GM21423 (cell line): ENCODE results near the gene PPP2R5C.

Experiments
- ATAC-seq: cut with Tn5 transposase; IDR thresholded peaks from one replicate; pipeline ENCODE4 v1.9.1; 2021; ENCODE audit warnings: mild to moderate bottlenecking, moderate library complexity; ENCODE audit not compliant: unreplicated experiment

Gene PPP2R5C

DNA sequence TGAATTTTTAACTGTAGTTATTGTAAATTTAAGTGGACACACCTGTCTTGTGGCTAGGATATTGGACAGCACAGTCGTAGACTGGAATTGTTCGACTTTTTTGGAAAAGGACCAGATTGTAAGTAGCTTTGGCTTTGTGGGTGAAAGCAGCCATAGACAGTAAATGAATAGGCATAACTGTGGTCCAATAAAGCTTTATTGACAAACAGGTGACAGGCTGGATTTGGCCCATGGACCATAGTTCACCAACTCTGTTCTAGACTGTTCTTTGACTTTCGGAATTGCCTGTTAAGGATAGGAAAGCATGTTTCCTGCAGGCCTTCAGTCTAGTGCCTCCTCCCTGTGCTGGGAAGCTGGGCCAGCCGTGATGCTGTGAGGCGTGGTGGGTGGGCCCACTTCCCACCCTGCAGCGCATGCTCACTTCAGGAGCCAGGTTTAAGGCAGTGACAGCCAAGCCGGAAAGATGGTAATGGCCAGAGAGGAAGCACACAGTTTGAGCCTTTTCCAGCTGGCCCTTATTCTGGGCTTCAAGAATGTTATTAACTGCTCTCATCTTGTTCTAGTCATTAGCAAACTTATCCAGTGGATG, 51.8 kb downstream of the PPP2R5C start:
- ATAC-seq: no peak

DNA sequence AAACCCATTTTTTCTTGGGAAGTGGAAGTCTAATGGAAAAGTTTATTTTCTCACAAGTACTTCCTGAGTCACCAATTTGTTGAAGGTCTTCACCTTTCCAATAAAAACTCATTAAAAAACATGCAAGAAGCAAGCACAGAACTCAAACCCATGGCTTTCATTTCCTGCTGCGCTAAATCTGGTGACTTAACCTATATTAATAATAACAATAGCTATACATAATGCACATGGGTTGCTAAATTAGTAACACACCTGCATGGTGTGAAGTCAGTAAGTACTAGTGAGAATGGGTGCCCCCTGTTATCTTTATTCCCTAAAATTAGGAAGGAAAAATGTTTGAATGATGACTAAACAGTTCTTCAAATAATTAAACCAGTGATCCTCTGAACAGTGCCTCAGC, 52.3 kb downstream of the PPP2R5C start:
- ATAC-seq: no peak

DNA sequence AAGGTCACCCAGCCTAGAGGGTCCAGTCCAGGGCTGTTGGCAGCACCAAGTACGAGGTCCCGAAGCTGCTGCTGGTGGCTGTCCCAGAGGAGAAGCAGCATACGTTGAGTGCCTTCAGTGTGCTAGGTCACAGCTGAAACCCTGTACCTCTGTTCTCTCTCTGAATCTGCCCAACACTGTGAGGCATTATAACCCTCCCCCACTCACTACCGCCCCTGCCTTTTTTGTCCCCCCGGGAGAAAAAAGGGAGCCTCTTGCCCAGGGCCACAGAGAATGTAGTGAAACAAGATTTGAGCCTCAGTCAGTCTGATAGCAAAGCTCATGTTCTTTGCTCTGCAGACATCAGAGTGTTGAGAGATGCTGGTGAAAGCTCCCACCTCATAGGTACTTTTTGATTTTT, 53.4 kb downstream of the PPP2R5C start:
- no peak for ATAC-seq

- no peak for ATAC-seq
These were observed 54.5 kb downstream of the PPP2R5C start for GRCh38 chr14:101815994-101816393.

GRCh38 chr14:101817501-101818001, 56.0 kb downstream of the PPP2R5C start:
- no peak for ATAC-seq

DNA sequence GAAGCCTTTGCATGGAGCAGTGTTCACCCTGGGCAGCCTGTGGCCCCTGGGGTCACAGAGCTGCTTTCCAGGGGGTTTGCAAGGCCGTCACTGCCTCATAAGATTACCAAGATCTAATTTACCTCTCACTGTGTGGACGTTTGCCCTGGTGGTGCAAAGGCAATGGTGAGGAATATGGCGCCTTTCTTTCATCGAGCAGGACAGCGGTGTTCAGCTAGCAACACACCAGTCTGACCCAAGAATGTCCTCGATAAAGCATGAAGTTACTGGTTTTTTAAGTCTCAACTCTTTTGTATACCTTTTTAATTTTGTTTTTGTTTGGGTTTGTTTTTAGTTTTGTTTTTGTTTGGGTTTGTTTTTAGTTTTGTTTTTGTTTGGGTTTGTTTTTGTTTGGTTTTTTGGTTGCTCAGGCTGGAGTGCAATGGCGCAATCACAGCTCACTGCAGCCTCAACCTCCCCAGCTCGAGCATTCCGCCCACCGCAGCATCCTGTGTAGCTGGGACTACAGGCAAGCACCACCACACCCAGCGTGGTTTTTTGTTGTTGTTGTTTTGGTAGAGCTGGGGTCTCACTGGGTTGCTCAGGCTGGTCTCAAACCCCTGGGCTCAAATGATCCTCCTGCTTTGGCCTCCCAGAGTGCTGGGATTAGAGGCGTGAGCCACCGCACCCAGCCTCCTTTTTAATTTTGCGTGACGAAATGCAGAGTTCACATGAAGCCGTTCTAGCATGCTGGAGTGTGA, 57.9 kb downstream of the PPP2R5C start:
- no peak for ATAC-seq

- no peak for ATAC-seq
These were observed 58.8 kb downstream of the PPP2R5C start for GRCh38 chr14:101820283-101820798.

DNA sequence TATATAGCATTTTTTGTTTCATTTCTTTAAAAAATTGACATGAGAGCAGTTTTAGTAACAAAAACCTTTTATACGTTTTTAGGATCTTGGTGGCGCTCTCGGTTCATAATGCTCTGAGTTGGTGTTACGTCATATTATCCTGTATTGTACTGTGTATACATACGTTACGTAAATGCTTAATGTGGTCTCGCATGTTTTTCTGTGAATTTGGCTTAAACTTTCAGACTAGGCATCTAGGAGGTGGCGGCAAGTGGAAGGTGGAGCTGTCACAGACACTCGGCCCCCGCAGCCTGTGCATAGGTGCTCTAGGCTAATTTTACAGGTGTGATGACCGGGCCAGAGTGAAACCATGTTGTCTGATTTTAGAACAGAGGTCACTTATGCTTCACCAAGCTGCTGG, 60.0 kb downstream of the PPP2R5C start:
- ATAC-seq: no peak

GRCh38 chr14:101823066-101823465, 61.6 kb downstream of the PPP2R5C start:
- ATAC-seq: no peak

DNA sequence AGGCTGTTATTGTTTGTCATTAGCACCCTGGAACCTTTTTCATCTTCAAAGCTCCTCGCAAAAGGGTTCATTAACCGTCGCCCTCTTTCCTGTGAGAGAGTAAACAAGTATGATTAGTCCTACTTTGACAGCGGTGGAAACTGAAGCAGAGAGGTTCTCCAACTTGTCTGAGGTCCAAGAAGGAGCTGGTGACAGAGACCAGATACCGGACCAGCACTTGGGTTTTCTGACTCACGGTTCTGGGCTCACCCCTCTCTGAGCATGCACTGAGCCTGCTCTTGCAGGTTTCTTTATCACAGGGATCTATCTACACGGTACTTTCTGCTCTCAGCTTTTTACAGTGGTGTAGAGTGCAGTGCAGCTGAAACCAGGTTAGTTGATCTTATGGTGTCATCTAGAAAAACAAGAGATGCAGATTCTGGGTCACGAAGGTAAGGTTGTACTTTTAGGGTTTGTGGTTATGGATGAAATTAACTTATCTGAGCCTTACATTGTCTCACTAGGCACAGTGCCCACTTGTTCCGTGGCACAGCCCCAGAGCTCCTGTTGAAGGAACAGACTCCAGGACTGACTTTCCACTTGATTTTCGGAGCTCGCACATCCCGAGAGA, 62.1 kb downstream of the PPP2R5C start:
- ATAC-seq: peak; percentile 47

DNA sequence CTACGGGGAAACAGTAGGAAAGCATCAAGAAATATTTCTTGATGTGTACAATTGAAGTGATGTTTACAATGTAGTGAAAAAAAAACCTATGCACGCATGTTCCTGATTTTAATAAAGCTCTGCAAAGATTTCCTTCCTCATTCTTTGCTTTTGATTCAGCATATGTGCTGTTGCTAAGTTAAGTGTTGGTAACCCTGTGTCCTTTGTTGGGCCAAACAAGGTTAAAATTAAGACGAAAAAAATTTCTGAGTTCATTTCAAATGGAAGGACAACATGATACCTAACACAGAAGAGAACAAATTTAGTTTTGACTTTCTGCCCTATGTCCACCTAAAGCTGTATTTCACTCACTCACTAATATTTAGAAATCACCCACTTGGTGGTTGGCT, 62.8 kb downstream of the PPP2R5C start:
- ATAC-seq: peak; percentile 1

DNA sequence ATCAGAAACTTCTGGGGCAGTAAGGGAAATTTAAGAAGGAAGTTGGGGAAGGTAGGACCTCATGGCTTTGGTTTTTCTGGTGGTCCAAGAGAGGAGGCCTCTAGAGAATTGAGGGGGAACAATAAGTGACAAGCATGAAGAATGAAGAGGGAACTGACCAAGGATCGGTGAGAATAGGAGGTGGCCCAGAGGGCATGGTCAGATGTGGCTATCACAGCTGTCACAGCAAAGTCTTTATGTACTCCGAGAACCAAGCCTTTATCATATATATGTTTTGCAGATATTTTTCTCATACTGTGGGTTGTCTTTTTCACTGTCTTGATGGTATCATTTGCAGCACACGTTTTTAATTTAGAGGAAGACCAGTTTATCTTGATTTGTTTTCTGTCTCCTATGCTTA, 64.3 kb downstream of the PPP2R5C start:
- no peak for ATAC-seq

- no peak for ATAC-seq
These were observed 64.8 kb downstream of the PPP2R5C start for GRCh38 chr14:101826351-101826750.

DNA sequence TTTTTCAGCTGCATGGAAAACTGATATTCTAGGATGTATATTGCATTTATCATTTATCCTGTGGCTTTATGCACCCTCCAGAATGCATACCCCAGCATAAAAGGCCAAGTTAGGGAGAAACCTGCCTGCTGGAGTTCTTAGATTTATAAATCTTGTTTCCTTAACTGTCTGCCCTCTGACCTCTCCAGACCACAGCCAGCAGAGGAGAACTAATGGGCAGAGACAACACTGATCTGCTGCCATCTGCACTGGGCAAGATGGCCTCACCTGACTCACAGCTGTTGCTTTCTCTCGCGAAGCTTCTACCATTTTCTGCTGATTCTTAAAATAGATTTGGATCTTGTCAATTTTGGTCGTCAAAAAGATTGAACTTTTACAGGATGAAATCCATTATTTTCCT, 65.8 kb downstream of the PPP2R5C start:
- ATAC-seq: no peak

- no peak for ATAC-seq
These were observed 66.5 kb downstream of the PPP2R5C start for GRCh38 chr14:101828046-101828445.

GRCh38 chr14:101830271-101830670, 68.8 kb downstream of the PPP2R5C start:
- no peak for ATAC-seq

DNA sequence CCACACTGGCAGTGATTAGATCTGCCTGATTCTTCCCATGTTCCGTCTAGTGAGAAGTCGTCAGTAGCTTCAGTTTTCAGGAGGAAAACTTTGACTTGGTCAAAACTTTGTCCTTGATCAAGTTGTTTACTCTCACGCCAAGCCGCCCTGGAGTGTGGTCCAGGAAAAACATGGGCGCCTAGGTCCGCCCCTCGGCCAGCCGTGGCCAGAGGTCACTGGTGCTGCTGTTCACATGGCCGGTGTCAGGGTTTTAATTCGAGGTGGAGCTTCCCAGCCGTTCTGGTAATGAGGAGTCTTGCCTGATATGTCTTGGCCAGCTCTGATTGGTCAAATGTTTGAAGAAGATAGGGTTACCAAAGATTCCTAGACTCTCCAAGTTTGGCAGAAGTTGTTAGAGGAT, 71.5 kb downstream of the PPP2R5C start:
- ATAC-seq: no peak

DNA sequence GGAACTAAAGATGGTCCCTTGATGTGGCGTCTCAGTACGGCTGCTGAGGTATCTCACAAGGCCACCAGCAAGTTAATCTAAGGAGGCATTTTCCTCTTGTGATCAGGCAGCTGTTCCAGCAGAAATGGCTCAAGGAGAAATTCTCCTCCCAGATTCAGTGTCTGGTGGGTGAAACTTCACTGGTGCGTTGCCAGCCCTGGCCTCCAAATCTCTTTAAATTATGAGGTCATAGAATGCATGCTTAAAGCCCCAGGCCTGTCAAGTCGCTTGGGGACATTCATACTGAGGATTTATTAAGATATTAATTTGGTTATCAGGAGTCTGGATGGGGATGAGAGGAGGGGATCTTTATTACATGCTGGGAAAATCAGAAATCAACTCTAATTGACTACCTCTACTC, 72.9 kb downstream of the PPP2R5C start:
- no peak for ATAC-seq

DNA sequence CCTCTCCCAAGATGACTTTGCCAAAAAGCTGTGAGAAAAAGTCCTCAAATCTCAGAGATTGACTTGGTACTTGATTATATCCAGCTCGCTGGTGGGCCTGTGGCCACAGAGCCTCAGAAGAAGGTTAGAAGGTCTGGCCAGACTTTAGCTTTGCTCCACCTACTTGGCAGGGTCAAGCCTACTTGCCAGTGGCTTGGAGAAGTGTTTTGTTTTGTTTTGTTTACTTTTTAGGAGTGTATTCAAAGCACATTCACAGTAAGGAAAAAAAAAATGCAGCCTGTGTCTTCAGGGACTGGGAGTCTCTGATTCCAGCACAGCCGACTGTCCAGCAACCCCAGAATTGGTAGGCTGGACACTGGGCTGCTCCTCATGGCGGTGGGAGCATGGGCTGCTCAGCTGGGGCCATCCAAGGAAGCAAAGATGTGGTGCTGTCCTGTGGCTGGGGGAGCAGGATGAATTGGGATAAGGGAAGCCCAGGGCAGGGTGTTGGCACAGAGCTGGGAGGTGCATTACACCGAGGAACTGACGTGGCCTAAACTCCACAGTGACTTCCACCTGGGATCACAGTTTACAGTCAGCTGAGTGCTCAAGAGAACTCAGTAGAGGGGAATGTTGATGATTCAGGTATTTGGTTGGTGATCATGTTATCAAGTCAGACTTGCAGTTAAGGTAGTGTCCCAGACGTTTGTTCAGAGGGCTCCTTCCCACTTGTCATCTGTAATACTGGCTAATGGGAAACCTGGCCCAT, 73.5 kb downstream of the PPP2R5C start:
- ATAC-seq: no peak

GRCh38 chr14:101835566-101835965, 74.1 kb downstream of the PPP2R5C start:
- no peak for ATAC-seq

- ATAC-seq: no peak
These were observed 74.6 kb downstream of the PPP2R5C start for GRCh38 chr14:101836135-101836534.
